Measurements from ENCODE around the gene DAAM2. TPM values are rescaled to one million over a fixed set of nuclear protein-coding genes. Genes with fewer than 3 reads are reported as not detected.

Gene DAAM2
- total RNA-seq, 1 donor from 2014 or later: not detected

DNA sequence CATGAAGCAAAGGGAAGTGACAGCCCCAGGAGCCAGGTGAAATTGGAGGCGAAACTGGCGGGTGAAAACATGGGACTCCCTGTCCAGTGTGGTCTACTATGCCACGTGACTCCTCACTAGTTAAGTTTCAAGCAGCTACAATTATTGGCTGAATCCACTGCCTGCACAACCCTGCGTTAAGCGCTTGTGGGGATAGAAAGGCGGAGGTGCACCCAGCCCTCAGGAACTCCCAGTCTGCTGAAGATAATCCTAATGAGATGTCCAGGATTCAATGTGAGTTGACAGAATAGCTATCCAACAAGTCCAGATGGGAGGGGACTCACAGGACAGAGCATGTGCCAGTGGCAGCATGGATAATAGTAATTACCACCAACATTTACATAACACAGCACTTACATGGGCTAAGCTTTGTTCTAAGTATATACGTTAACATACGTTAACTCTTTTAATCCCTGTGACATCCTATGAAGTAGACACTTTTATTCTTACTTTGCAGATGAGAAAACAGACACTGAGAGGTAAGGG, 140.3 kb downstream of the DAAM2 start:
- H3K27ac Mint-ChIP-seq: no peak overlapping the region
- no peak for DNase-seq
- TF ChIP-seq, protein P1, sequence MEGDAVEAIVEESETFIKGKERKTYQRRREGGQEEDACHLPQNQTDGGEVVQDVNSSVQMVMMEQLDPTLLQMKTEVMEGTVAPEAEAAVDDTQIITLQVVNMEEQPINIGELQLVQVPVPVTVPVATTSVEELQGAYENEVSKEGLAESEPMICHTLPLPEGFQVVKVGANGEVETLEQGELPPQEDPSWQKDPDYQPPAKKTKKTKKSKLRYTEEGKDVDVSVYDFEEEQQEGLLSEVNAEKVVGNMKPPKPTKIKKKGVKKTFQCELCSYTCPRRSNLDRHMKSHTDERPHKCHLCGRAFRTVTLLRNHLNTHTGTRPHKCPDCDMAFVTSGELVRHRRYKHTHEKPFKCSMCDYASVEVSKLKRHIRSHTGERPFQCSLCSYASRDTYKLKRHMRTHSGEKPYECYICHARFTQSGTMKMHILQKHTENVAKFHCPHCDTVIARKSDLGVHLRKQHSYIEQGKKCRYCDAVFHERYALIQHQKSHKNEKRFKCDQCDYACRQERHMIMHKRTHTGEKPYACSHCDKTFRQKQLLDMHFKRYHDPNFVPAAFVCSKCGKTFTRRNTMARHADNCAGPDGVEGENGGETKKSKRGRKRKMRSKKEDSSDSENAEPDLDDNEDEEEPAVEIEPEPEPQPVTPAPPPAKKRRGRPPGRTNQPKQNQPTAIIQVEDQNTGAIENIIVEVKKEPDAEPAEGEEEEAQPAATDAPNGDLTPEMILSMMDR (IDR thresholded peaks at IDR 0.05): no peak
- no peak for ATAC-seq (ENCODE audit: low read depth)
- H3K4me3 Mint-ChIP-seq: no peak overlapping the region
- H3K4me1 Mint-ChIP-seq: peaks cover 5% of the 10 kb centered on the region
- POLR2A ChIA-PET: no interaction called here
- CTCF ChIA-PET: no interaction called here
- H3K27me3 Mint-ChIP-seq: peaks cover 40% of the 10 kb centered on the region
- no peaks in the 10 kb centered on the region for H3K9me3 Mint-ChIP-seq
- intact Hi-C loops (cut with micrococcal nuclease): no loop called here
- no peaks in the 10 kb centered on the region for H3K36me3 Mint-ChIP-seq (ENCODE audit: low read depth)

DNA sequence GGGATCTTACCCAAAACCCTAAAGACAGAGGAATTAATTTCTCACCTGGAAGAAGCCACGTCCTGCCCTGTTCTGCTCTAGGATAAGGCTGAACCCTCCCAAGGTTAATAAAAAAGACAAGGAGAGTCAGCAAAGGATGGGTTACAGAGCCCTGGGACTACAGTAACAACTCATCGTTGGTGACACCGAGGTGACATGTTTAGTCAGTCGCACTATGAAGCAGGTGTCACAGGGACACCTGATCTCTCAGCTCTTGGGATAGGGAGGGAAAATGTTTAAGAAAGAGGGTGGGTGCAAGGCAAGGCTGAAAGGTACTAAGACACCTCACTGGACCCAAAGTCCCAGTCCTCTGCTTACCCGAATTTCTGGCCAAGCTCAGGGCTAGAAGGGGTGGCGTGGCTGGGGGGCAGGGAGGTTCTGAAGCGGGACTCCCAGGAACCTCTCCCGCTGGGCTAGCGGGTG, 141.5 kb downstream of the DAAM2 start:
- ChIA-PET POLR2A (no interaction called here), CTCF (no interaction called here)
- Mint-ChIP-seq H3K9me3 (no peaks in the 10 kb centered on the region), H3K4me3 (peak overlapping the region; percentile 55), H3K27me3 (peaks cover 47% of the 10 kb centered on the region), H3K4me1 (peaks cover 5% of the 10 kb centered on the region), H3K36me3 (ENCODE audit: low read depth) (no peaks in the 10 kb centered on the region), H3K27ac (no peak overlapping the region)
- intact Hi-C loops (cut with micrococcal nuclease): no loop called here
- ATAC-seq (ENCODE audit: low read depth) (no peak), DNase-seq (no peak)
- TF ChIP-seq, protein P1 (IDR thresholded peaks at IDR 0.05): no peak

DNA sequence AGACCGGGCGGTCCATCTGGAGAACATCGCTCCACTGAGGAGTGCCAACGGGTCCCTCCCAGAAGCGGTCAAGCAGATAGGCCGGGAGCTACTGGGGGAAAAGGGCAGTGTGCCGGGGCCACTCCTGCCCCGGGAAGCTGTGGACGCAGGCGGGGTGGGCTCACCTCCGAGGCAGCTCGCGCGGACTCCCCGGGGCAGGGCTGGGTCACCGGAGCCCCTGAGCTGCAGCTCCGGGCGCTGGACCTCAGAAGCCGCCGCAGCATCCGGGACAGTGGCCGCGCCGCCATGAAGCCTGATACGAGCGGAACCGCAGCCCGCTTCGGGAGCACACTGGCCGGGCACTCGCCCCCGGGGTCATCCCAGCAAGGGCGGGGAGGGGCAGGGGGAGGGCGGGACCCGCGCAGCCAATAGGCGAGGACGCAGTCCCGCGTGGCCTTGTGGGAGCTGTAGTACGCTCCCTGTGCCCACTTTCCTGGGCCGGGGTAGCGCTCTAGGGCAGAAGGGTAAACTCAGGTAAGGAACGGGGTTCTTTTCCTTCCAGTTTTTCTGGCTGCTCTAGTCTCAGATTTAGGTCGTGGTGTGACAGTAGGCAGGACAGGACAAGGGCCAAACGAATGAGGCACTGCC, 142.1 kb downstream of the DAAM2 start, which contains the start of gene MOCS1:
Gene MOCS1, minus strand, starts transcription at position 332 of the 627 bp plus-strand sequence. Its CDS starts 45 bp downstream, at position 287.
- peaks cover 46% of the 10 kb centered on the region for H3K27me3 Mint-ChIP-seq
- no peak within 1 kb of the TSS for H3K27ac Mint-ChIP-seq
- H3K9me3 Mint-ChIP-seq: no peaks in the 10 kb centered on the region
- DNase-seq: no peak
- ATAC-seq (ENCODE audit: low read depth): peak; percentile 34
- CTCF ChIA-PET: no interaction called here
- intact Hi-C loops (cut with micrococcal nuclease): no loop called here
- no peaks in the 10 kb centered on the region for H3K36me3 Mint-ChIP-seq (ENCODE audit: low read depth)
- H3K4me1 Mint-ChIP-seq: peaks cover 5% of the 10 kb centered on the region
- POLR2A ChIA-PET: no interaction called here
- peak within 1 kb of the TSS; percentile 55 for H3K4me3 Mint-ChIP-seq
- TF ChIP-seq, protein P1 (IDR thresholded peaks at IDR 0.05): no peak

DNA sequence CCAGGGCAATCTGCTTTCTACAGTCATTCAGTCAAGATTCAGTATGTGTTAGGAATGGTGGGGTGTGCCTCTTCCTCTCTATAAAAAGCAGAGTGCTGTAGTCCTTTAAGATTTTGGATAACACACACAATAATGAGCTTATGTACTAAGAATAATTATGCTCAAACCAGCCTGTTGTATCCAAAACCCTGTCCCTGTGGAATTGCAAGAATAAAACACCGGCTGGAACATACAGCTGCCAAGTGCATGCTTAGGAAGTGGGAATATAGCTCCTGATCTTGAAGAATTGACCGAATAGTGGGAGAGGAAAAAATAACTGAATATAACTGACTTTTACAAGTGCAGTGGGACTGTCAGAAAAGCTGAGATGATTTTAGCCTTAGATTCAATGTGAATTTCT, 143.1 kb downstream of the DAAM2 start:
- ChIA-PET POLR2A (no interaction called here), CTCF (no interaction called here)
- H3K27me3 Mint-ChIP-seq: peaks cover 46% of the 10 kb centered on the region
- no peaks in the 10 kb centered on the region for H3K9me3 Mint-ChIP-seq
- intact Hi-C loops (cut with micrococcal nuclease): no loop called here
- peaks cover 5% of the 10 kb centered on the region for H3K4me1 Mint-ChIP-seq
- no peak overlapping the region for H3K4me3 Mint-ChIP-seq
- no peak overlapping the region for H3K27ac Mint-ChIP-seq
- H3K36me3 Mint-ChIP-seq (ENCODE audit: low read depth): no peaks in the 10 kb centered on the region
- DNase-seq (no peak), ATAC-seq (ENCODE audit: low read depth) (no peak)
- TF ChIP-seq, protein P1 (IDR thresholded peaks at IDR 0.05): no peak

DNA sequence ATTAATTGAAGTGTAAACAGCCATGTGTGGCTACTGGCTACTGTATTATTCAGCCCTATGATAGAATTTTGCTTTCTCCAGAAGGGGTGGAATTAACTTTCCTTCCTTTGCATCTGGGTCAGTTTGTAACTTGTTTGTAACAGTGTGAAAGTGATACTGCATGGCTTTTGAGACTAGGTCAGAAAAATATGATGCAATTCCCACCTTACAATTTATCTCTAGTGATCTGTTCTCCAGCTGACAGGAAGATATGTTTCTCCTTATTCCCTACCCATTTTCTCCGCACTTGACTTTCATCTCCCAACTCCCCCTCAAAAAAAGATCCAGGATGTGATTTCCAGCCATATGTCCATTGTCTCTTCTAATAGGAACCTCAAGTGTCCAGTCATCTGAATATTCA, 144.7 kb downstream of the DAAM2 start:
- ChIA-PET CTCF (no interaction called here), POLR2A (no interaction called here)
- peaks cover 5% of the 10 kb centered on the region for H3K4me1 Mint-ChIP-seq
- H3K36me3 Mint-ChIP-seq (ENCODE audit: low read depth): no peaks in the 10 kb centered on the region
- H3K27ac Mint-ChIP-seq: no peak overlapping the region
- TF ChIP-seq, protein P1 (IDR thresholded peaks at IDR 0.05): no peak
- no peaks in the 10 kb centered on the region for H3K9me3 Mint-ChIP-seq
- intact Hi-C loops (cut with micrococcal nuclease): no loop called here
- peaks cover 42% of the 10 kb centered on the region for H3K27me3 Mint-ChIP-seq
- DNase-seq (no peak), ATAC-seq (ENCODE audit: low read depth) (no peak)
- no peak overlapping the region for H3K4me3 Mint-ChIP-seq
